Fibroblast of villous mesenchyme (primary cell): Measurements from ENCODE around the gene ITGA8. TPM values are rescaled to one million over a fixed set of nuclear protein-coding genes. Genes with fewer than 3 reads are reported as not detected.
"Not testable (repeated sequence)": the region's sequence is repeated elsewhere in the genome, so short reads cannot be mapped to it uniquely, and the experiment has no call there.

Experiments used
- DNase-seq: peaks from one replicate; pipeline ENCODE4 v3.0.0-alpha.2; 2010; ENCODE audit warnings: low read depth
- H3K4me3 ChIP-seq: 2 replicates; pipeline ENCODE4 v1.5.1; 2011; ENCODE audit warnings: low read depth, mild to moderate bottlenecking, low read length
- CTCF ChIP-seq: IDR thresholded peaks from 2 replicates; pipeline ENCODE4 v1.5.1; 2012; ENCODE audit warnings: low read depth, mild to moderate bottlenecking, low read length; ENCODE audit not compliant: insufficient read depth
- total RNA-seq: library from RNA; depleted of rRNA; stranded (reverse); fragments of >200 nt; gene quantifications from 2 replicates; pipeline ENCODE4 v1.2.3, GENCODE V29; 2012

ITGA8 gene
- total RNA-seq, 1 donor = 1.3 TPM

- DNase-seq = no peak
- TF ChIP-seq CTCF = no peak
- H3K4me3 ChIP-seq = no peak overlapping the region
These were observed 237.6 kb downstream of the ITGA8 start for GRCh38 chr10:15482156-15482555.

- no peak overlapping the region for H3K4me3 ChIP-seq
- TF ChIP-seq CTCF = no peak
- no peak for DNase-seq
These were observed 240.8 kb downstream of the ITGA8 start for GRCh38 chr10:15478950-15479349.

DNA sequence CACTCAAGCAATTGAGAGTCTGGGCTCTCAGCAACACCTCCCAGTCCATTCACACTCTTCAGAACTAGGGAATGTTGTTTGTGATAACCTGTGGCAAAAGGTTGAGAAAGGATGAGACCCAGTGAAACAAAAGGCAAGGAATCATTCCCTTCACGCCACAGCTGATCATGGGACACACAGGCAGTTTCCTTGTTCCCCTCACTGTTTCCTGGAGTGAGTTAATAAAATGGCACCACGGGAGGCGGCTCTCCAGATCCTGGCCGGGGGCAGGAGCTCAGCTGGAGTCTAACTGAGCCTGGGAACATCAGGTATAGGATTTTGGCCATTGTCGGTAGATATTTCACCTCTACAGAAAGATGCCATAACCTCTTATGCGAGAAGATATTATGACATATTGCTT lies 241.3 kb downstream of the ITGA8 start:
- TF ChIP-seq CTCF = no peak
- no peak for DNase-seq

DNA sequence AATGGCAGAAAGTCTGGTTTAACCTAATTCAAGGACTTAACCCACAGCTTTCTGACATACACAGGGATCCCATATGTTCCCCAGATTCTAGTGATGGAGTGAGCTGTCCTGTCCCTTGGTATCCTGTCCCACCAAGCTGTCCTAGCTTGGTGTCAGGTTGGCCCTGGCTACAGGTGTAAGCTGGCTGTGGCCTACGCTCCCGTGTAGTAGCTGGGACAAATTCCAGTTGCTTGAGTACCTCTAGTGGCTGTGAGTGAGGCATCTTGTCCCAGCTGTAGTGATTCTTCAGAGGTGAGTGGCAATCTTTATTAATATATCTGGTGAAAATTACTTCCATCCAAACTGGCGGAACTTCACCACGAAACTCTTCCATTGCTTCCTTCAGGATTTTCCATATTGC lies 243.4 kb downstream of the ITGA8 start:
- no peak for TF ChIP-seq CTCF

More for the DNA sequence above, 241.3 kb downstream of the ITGA8 start:
- H3K4me3 ChIP-seq = no peak overlapping the region

DNA sequence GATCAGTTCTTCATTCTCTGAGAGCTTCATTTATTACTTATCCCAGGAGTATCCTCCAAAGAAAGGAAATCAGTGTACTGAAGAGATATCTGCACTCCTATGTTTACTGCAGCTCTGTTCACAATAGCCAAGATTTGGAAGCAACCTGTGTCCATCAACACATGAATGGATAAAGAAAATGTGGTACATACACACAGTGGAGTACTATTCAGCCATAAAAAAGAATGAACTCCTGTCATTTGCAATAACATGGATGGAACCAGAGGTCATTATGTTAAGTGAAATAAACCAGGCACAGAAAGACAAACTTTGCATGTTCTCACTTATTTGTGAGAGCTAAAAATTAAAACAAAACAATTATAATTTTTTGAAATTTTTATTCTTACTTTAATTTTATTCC lies 244.3 kb downstream of the ITGA8 start:
- not testable (repeated sequence) for H3K4me3 ChIP-seq, DNase-seq

More for the DNA sequence above, 243.4 kb downstream of the ITGA8 start:
- DNase-seq = no peak
- no peak overlapping the region for H3K4me3 ChIP-seq

- no peak overlapping the region for H3K4me3 ChIP-seq
- no peak for DNase-seq
- no peak for TF ChIP-seq CTCF
These were observed 245.1 kb downstream of the ITGA8 start for GRCh38 chr10:15474671-15475070.

- TF ChIP-seq CTCF = no peak
- no peak for DNase-seq
- H3K4me3 ChIP-seq = no peak overlapping the region
These were observed 246.3 kb downstream of the ITGA8 start for GRCh38 chr10:15473396-15473767.
